ENCODE measurements around the gene SGCB.
"Not testable (repeated sequence)": the region's sequence is repeated elsewhere in the genome, so short reads cannot be mapped to it uniquely, and the experiment has no call there.

The SGCB gene

GRCh38 chr4:52038103-52038912 lies at the start of gene SGCB:
Gene SGCB, minus strand, starts transcription at chr4:52038299. Its CDS starts 40 bp downstream, at chr4:52038259.
- DNase-seq (ENCODE audit: low spot score), result peak; percentile 59

- not testable (repeated sequence) for DNase-seq (ENCODE audit: low spot score)
Measured at GRCh38 chr4:52086425-52086824, 48.3 kb upstream of the SGCB start.

GRCh38 chr4:52081216-52081615 lies 43.1 kb upstream of the SGCB start:
- no peak for DNase-seq (ENCODE audit: low spot score)

GRCh38 chr4:52079659-52080058 lies 41.6 kb upstream of the SGCB start:
- no peak for DNase-seq (ENCODE audit: low spot score)

- DNase-seq (ENCODE audit: low spot score), result no peak
Measured at GRCh38 chr4:52076731-52077130, 38.6 kb upstream of the SGCB start.

GRCh38 chr4:52071791-52072546 lies 33.9 kb upstream of the SGCB start:
- no peak for DNase-seq (ENCODE audit: low spot score)

- no peak for DNase-seq (ENCODE audit: low spot score)
Measured at GRCh38 chr4:52069571-52069970, 31.5 kb upstream of the SGCB start.

GRCh38 chr4:52059372-52059771 lies 21.3 kb upstream of the SGCB start:
- no peak for DNase-seq (ENCODE audit: low spot score)

GRCh38 chr4:52058275-52058674 lies 20.2 kb upstream of the SGCB start:
- DNase-seq (ENCODE audit: low spot score), result no peak

GRCh38 chr4:52057196-52057595 lies 19.1 kb upstream of the SGCB start:
- no peak for DNase-seq (ENCODE audit: low spot score)

- no peak for DNase-seq (ENCODE audit: low spot score)
Measured at GRCh38 chr4:52054254-52054653, 16.2 kb upstream of the SGCB start.

GRCh38 chr4:52052475-52052780 lies 14.3 kb upstream of the SGCB start:
- no peak for DNase-seq (ENCODE audit: low spot score)

- DNase-seq (ENCODE audit: low spot score), result peak; percentile 20
Measured at GRCh38 chr4:52051615-52052474, 13.7 kb upstream of the SGCB start.

GRCh38 chr4:52051213-52051614 lies 13.1 kb upstream of the SGCB start, which contains the start of gene SPATA18:
Gene SPATA18, plus strand, starts transcription at chr4:52051304. Its CDS starts 401 bp downstream, at chr4:52051705.
- DNase-seq (ENCODE audit: low spot score), result no peak

GRCh38 chr4:52049266-52049665 lies 11.2 kb upstream of the SGCB start:
- DNase-seq (ENCODE audit: low spot score), result no peak

- DNase-seq (ENCODE audit: low spot score), result no peak
Measured at GRCh38 chr4:52045028-52045427, 6.9 kb upstream of the SGCB start.

- peak; percentile 50 for DNase-seq (ENCODE audit: low spot score)
Measured at GRCh38 chr4:52037689-52038102, 403 bp downstream of the SGCB start.

GRCh38 chr4:52036886-52037530 lies 1.1 kb downstream of the SGCB start:
- no peak for DNase-seq (ENCODE audit: low spot score)

GRCh38 chr4:52035190-52035589 lies 2.9 kb downstream of the SGCB start:
- no peak for DNase-seq (ENCODE audit: low spot score)

GRCh38 chr4:52032005-52032404 lies 6.1 kb downstream of the SGCB start:
- DNase-seq (ENCODE audit: low spot score), result no peak

GRCh38 chr4:52028970-52029369 lies 9.1 kb downstream of the SGCB start:
- peak; percentile 23 for DNase-seq (ENCODE audit: low spot score)

Data from RKO (cell line).